Measurements from ENCODE around the gene TXNDC17. TPM values are rescaled to one million over a fixed set of nuclear protein-coding genes. Genes with fewer than 3 reads are reported as not detected.
"Not testable (repeated sequence)": the region's sequence is repeated elsewhere in the genome, so short reads cannot be mapped to it uniquely, and the experiment has no call there.

TXNDC17 gene
- total RNA-seq: 26.9 TPM

DNA sequence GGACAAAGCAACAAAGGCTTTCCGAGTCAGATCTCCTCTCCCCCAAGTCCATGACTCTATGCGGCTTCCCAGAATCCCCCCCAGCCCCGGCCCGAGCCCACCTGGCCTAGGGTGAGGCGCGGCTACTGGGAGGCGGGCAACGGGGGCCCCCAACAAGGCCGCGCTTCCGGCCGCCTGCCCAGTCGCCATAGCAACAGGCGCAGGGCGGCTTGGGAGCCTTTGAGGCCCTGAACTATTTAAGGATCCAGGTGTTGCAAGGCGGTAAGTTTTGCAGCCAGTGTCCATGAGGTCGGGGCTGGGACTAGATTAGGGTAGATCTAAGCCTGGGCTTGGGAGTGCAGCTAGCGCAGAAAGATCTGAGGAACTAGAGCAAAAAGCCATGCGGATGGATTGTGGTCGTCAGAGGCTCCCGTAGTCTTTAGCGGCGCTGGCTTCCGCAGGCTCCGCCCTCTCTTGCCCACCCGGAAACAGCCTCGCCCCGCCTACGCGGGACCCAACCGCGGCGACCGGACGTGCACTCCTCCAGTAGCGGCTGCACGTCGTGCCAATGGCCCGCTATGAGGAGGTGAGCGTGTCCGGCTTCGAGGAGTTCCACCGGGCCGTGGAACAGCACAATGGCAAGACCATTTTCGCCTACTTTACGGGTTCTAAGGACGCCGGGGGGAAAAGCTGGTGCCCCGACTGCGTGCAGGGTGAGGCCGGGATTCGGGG lies at the start of gene TXNDC17, which contains the start of gene KIAA0753:
Gene TXNDC17, plus strand, starts transcription at position 525 of the 711 bp plus-strand sequence. Its CDS starts 23 bp downstream, at position 548.
Gene KIAA0753, minus strand, starts transcription at position 176 of the 711 bp plus-strand sequence. CDS start 5,608 bp downstream, outside the sequence.
- peak; percentile 81 for DNase-seq (ENCODE audit: low spot score in 2 of 2)
- FAIRE-seq: no peak

DNA sequence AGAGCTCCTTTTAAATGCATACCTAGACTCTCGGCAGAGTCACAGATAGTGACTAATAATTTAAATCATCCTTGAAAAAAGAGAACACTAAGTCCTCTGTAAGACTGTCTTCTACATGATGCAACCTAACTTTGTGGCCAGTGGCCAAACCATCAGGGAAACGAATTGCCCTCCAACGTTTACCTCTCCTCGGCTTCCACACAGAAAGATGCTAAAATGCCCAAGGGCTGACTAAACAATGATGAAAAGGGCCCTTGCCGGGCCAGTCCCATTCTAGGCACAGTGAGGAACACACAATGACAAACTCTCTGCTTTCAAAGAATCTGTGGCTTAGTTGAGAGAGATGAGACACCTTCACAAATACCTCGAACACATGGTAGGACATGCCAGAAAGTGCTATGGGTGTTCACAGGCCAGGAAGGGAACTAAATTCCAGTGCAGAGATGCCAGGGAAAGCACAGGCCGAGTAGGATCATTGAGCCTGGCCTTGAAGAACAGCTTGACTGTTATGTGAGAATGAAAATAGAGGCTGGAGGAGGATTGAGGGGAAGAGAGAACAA lies 49.2 kb upstream of the TXNDC17 start:
- DNase-seq (ENCODE audit: low spot score in 2 of 2): no peak
- no peak for FAIRE-seq

DNA sequence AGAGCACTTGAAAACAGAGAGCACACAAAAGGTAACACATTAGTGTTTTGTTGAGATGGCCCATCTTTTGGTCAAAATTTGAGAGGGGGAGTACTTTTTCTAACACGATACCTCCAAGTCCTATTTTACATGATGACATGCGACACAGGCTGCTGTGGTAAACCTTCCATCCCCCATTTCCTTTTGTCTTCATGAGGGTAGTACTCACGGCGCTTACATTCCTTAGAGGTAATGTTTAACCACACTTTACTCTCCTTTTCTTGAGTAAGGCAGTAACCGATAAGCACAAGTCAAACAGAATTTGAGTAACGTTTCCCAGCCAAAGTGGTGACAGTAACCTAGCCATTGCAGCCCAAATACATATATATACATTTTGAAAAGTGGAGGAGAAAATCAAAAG lies 48.7 kb upstream of the TXNDC17 start:
- FAIRE-seq (no peak), DNase-seq (ENCODE audit: low spot score in 2 of 2) (no peak)

DNA sequence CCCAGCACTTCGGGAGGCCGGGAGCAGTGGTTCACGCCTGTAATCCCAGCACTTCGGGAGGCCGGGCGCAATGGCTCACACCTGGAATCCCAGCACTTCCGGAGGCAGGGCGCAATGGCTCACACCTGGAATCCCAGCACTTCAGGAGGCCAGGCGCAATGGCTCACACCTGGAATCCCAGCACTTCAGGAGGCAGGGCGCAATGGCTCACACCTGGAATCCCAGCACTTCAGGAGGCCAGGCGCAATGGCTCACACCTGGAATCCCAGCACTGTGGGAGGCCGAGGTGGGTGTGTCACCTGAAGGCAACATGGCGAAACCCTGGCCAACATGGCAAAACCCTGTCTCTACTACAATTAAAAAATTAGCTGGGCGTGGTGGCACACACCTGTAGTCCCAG lies 47.5 kb upstream of the TXNDC17 start:
- DNase-seq (ENCODE audit: low spot score in 2 of 2); FAIRE-seq: not testable (repeated sequence)

DNA sequence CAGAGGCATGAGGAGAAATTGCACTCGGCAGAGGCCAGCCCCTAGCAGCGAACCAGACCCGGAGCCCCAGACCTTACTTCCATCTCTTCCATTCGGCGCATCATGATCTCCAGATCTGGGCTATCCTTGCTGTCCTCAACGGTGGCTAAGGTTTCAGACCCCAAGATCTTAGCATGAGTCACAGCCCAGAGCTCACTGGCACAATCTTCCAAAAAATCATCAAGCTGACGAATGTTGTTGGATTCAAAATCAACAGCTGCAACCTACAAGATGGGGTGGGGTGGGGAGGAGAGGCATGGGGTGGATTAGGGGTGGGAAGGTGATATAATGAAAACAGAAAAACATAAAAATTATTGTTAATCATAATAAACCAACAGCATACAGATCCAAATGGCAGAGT lies 44.8 kb upstream of the TXNDC17 start:
- FAIRE-seq (no peak), DNase-seq (ENCODE audit: low spot score in 2 of 2) (no peak)

DNA sequence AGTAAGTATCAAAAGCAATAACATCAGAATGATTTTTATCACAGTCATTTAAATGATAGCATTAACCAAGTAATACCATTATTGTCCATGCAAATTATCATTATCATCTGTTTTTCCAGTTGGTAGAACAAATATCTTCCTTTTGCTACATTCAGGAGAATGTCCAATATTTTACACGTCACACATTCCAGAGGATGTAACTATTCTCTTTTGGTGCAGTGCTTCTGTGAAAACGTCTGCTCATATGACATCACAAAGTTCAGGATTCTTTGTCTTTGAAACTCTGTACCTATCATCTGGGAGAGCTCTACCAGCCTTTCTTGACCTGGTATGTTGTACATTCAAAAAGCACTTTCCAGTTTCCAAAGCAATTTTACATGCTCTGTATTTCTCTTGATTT lies 44.3 kb upstream of the TXNDC17 start:
- FAIRE-seq: no peak
- DNase-seq (ENCODE audit: low spot score in 2 of 2): no peak

DNA sequence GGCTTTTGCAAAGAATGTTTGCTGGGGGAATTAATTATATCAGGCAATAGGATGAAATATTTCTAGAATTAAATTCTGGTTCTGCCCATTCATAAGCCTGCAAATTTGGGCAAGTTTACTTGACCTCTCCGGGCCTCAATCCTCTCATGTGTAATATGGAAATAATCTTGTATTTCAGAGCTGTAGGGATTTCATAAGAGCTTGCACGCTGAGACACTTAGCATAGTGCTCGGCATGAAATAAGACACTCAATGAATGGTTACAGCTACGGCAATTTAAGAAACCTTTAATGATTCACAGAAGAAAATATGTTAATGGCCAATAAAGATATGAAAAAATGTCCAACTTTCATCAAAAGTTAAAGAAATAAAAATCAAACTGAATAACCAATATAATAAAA lies 43.9 kb upstream of the TXNDC17 start:
- FAIRE-seq (no peak), DNase-seq (ENCODE audit: low spot score in 2 of 2) (no peak)

DNA sequence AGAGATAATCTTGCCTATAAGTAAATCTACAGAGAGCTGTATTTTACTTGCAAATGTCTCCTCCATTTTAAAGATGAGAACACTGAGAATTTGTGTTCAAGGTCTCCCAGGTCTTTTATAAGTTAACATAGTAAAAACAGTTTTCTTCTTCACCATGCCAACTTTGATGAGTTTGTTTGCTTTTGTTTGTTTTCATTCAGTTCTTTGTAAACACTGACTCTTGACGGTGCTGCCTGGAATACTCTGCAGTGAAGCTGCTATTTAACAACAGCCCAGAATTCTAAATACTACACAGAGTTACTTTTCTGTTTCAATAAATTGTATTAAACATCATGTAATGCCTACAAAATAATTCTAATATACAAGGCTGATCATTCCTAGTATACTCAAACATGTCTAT lies 43.1 kb upstream of the TXNDC17 start:
- DNase-seq (ENCODE audit: low spot score in 2 of 2): no peak
- FAIRE-seq: no peak

DNA sequence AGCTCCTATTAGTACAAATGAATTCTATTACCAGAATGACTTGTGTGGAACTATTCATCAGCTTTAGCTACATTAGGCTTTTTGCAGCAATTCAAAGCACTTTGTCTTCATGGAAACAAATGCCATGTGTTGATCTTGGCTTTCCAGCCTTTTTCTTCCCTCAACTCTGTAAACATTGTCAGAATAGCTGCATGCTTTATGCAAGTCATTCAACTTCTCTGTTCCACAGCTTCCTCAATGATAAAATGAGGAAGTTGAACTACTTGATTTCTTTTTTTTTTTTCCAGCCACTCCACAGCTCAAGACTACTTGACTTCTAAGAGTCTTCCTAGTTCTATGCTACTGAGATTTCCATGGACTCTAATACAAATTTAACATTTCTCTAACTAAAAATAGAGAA lies 41.5 kb upstream of the TXNDC17 start:
- FAIRE-seq: no peak

DNA sequence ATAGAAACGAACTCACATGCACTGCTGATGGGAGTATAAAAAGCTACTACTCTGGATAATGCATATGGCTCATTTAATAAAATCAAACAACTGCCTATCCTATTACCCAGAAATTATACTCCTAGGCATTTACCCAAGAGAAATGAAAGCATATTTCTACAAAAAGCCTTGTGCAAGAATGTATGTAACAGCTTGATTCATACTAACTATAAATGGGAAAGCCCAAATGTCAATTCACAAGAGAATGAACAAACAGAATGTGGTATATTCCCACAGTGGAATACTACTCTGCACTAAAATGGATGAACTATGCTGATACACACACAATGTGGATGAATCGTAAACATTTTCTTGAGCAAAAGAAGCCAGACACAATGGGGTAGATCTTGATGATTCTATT lies 38.7 kb upstream of the TXNDC17 start:
- no peak for DNase-seq (ENCODE audit: low spot score in 2 of 2)
- no peak for FAIRE-seq

More for the DNA sequence above, 41.5 kb upstream of the TXNDC17 start:
- DNase-seq (ENCODE audit: low spot score in 2 of 2): peak in 1 of 2 donors; percentile 24

DNA sequence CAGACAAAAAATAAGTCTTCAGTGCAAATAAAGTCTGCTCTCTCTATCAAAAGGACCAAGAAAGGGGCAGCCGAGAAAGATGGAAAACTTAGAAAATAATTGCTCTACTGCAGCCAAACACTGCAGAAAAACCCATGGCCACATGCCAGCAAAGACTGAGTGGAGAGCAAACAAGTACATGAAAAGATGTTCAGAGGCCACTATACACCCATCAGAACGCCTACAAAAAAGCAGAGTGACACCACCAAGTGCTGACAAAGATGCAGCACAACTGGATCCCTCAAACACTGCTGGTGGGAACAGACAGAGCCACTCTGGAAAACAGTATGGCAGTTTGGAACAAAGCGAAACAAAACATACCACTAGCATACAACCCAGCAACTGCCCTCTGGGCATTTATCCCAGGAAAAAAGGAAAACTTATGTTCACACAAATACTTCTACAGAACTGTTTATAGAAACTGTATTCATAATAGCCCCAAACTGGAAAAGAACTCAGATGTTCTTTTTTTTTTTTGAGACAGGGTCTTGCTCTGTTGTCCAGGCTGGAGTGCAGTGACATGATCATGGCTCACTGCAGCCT lies 37.0 kb upstream of the TXNDC17 start:
- no peak for DNase-seq (ENCODE audit: low spot score in 2 of 2)
- FAIRE-seq: no peak

DNA sequence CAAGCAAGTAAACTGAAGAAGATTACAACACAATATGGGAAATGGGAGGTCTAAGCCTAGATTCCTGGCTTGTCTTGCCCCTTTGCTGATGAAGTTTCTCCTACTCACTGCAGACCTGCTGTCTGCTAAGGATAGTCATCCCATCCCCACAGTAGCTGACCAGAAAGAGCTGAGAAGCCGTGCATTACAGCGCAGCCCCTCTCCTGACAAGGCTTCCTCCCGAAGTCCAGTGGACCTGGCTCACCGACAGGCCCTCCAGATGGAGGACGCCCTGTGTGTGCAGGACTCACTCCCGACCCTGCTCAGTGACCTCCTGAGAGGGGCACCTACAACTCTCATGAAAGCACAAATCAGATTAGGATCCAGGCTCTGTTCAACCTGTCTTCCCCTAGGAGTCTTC lies 35.7 kb upstream of the TXNDC17 start:
- DNase-seq (ENCODE audit: low spot score in 2 of 2) (no peak), FAIRE-seq (no peak)

DNA sequence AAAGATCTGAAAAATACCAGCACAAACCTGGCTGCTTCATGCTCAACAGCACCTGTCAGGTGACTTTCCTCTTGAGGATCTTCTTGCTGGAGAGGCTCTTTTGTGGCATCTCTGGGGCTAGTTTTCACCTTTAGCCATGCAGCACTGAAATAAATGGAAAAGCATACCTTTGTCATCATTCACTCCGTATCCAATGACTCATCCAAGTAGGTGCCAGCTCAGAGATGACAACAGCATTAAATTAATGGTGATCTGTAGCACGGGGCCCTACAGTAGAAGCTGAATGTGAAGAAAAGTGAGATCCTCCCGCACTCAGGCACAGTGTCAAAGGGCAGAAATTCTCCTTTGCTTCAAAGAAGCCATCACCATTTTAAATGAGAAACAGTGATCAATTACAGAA lies 32.5 kb upstream of the TXNDC17 start:
- FAIRE-seq (no peak), DNase-seq (ENCODE audit: low spot score in 2 of 2) (no peak)

DNA sequence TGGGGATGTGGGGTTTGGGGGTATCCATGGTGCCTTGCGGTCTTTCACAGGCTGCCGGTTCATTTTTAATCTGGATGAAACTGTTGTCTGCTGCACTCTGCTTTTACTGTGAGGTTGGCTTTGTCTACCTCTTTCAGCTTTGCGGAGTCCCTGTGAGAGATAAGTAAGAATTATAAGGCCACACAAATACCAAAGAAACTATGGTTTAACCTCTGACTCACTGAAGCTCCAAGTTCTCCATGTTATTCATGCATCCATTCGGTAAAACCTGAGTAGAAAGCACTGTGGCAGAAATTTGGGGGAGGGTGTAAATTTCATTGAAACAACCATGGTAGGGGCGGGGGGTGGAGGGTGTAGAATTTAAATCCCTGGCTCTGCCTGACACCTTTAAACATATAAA lies 30.8 kb upstream of the TXNDC17 start:
- FAIRE-seq (no peak), DNase-seq (ENCODE audit: low spot score in 2 of 2) (no peak)

DNA sequence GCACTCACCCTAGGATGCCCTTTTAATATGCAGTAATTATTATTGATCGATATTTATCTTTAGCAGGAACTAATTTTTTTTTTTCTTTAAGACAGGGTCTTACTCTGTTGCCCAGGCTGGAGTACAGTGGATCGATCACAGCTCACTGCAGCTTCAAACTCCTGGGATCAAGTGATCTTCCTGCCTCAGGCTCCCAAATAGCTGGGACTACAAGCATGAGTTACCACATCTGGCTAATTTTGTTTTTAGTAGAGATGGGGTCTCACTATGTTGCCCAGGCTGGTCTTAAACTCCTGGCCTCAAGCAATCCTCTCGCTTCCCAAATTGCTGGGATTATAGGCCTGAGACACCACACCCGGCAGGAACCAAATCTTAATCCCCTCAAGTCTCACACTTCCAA lies 29.6 kb upstream of the TXNDC17 start:
- DNase-seq (ENCODE audit: low spot score in 2 of 2): no peak
- FAIRE-seq: no peak

DNA sequence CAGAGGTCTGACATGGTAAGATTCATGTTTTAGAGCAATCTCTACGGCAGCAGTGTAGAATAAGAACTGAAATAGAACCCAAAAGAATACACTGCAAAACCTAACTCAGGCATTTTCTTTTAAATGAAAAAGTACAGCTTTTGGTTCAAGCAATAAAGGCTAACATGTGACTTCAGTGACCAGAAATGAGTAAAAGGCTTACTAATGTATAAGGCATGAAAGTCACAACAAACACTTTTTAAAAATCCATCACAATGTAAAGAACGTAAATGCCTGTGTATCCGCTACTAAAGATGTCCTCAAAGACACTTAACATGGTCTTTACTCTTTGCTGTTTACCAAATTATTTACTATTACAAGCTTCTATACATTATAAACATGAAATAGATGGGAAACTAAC lies 16.9 kb upstream of the TXNDC17 start:
- FAIRE-seq (no peak), DNase-seq (ENCODE audit: low spot score in 2 of 2) (no peak)

DNA sequence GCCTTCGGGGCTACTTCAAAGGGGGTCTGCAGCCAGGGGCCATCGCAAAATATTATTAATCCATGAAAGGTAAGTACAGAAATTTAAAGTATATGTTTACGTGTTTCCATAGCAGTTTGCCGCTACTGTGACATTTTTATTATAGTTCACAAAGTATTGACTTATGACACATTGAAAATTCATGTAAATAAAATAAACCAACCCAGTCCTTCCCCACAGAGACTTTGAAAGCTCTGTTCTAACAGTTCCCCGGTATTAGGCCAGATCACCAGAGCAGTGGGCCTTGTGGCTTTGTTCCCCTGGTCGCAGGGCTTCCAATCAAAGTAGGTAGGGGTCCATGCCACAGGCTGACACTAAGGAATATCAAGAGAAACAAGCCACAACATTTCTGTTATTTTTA lies 14.2 kb upstream of the TXNDC17 start:
- FAIRE-seq: no peak

DNA sequence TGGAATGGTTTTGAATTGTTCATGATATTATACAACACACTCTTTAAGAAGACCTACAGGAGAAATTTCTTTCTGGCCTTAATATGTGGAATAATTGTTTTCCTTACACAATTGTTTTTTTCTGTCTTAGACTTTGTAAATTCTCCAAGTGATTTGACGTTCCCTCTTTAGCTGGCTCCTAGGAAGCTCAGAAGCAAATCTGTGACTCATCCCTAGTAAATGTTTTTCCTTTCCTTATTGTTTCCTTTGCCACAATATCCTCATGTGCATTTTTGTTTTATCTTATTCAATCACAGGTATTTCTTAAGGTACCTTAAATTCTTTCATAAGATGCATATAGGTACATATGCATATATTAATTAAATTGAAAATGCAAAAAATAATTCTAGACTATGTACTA lies 13.8 kb upstream of the TXNDC17 start:
- FAIRE-seq: no peak
- no peak for DNase-seq (ENCODE audit: low spot score in 2 of 2)

More for the DNA sequence above, 14.2 kb upstream of the TXNDC17 start:
- no peak for DNase-seq (ENCODE audit: low spot score in 2 of 2)

DNA sequence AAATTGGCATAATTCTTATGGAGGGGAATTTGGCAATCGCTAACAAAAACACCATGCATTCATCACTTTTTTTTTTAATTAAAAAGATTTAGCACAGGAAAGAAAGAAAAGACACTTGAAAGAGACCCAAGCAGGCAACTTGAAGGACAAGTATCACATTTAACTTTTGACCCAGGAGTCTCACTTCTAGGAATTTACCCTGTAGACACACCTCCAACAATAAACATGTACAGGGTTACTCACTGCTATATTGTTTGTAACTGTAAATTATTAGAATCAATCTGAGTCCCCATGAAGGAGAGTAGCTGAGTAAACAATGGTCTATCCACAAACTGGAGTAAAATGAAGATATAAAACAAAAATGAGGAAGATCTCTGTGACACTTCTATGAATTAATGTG lies 10.5 kb upstream of the TXNDC17 start:
- FAIRE-seq: no peak
- no peak for DNase-seq (ENCODE audit: low spot score in 2 of 2)

DNA sequence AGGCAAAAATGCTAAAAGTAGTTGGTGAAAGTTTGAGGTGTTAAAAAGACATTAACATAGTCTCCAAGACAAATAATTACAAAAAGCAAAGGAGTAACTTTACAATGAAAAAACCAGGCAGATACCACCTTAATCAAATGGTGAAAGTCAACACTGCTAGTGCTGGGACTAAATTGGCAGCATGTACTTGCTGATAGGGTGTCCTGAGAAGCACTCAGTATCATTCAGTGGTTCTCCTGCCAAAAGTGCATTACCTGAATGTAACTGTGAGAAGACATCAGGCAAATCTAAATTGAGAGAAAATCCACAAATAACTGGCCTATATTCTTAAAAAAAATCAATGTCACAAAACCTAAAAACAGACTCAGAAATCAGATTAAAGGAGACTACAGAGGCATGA lies 8.3 kb upstream of the TXNDC17 start:
- DNase-seq (ENCODE audit: low spot score in 2 of 2) (no peak), FAIRE-seq (no peak)

DNA sequence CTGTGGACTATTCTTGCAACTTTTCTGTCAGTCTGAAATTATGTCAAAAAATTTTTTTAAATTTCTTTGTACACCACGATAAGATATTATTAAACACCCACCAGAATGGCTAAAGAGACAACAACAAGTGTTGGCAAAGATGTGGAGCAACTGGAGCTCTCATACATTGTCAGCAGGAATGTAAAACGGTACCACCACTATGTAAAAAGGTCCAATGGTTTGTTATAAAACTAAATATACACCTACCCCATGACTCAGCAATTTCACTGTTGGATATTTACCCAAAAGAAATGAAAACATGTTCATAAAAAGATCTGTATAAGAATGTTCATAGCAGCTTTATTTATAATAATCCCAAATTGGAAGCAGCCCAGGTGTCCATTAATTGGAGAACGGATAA lies 7.6 kb upstream of the TXNDC17 start:
- DNase-seq (ENCODE audit: low spot score in 2 of 2) (no peak), FAIRE-seq (no peak)

DNA sequence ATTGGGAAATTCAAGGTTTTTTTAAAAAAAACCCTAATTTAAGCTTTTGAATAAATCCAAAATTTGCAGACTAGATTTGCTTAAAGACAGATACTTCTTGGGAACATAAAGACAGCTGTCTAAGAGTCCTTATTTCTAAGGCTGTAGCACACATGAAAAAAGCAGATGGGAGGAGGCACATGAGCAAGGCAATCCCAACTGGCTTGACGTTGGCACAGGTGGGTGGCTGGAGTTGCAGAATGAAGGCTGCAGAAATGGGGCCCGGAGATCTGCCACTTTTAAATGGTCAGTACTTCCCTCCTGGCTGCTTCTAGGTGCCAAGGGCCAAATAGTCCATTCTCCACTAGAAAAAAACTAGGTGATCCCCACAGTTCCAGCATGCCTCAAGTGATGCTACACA lies 4.8 kb upstream of the TXNDC17 start:
- no peak for FAIRE-seq
- DNase-seq (ENCODE audit: low spot score in 2 of 2): no peak
